OCI-M2 (cell line): Measurements from ENCODE around the gene BID.

Source experiments
- DNase-seq: peaks from one replicate; lab custom pipeline; 2025; ENCODE audit not compliant: unreplicated experiment; lab: John Stamatoyannopoulos, UW

Gene BID

GRCh38 chr22:17774206-17774925 is at the start of gene BID:
Gene BID (minus strand): TSS chr22:17774469. CDS start chr22:17750116, 24,353 bp downstream.
- DNase-seq, result no peak

GRCh38 chr22:17823964-17824363 is 49.7 kb upstream of the BID start:
- DNase-seq, result no peak

GRCh38 chr22:17823226-17823625 is 49.0 kb upstream of the BID start:
- DNase-seq, result no peak

GRCh38 chr22:17822087-17822486 is 47.8 kb upstream of the BID start:
- DNase-seq, result no peak

GRCh38 chr22:17820879-17821439 is 46.7 kb upstream of the BID start:
- DNase-seq, result no peak

GRCh38 chr22:17818649-17819048 is 44.4 kb upstream of the BID start:
- no peak for DNase-seq

- no peak for DNase-seq
Observed at GRCh38 chr22:17818180-17818579, 43.9 kb upstream of the BID start.

GRCh38 chr22:17817511-17818065 is 43.3 kb upstream of the BID start:
- DNase-seq, result no peak

GRCh38 chr22:17817079-17817478 is 42.8 kb upstream of the BID start:
- DNase-seq, result no peak

- DNase-seq, result no peak
Observed at GRCh38 chr22:17816649-17817048, 42.4 kb upstream of the BID start.

GRCh38 chr22:17815703-17816254 is 41.5 kb upstream of the BID start:
- DNase-seq, result no peak

GRCh38 chr22:17814830-17815229 is 40.6 kb upstream of the BID start:
- DNase-seq, result no peak

GRCh38 chr22:17814084-17814483 is 39.8 kb upstream of the BID start:
- DNase-seq, result no peak

GRCh38 chr22:17811119-17811518 is 36.9 kb upstream of the BID start:
- no peak for DNase-seq

- DNase-seq, result no peak
Observed at GRCh38 chr22:17810570-17811116, 36.4 kb upstream of the BID start.

GRCh38 chr22:17808693-17809403 is 34.6 kb upstream of the BID start:
- DNase-seq, result no peak

- DNase-seq, result no peak
Observed at GRCh38 chr22:17807578-17808410, 33.5 kb upstream of the BID start.

GRCh38 chr22:17807086-17807485 is 32.8 kb upstream of the BID start:
- DNase-seq, result no peak

GRCh38 chr22:17806437-17806836 is 32.2 kb upstream of the BID start:
- no peak for DNase-seq

- DNase-seq, result no peak
Observed at GRCh38 chr22:17804331-17805080, 30.2 kb upstream of the BID start.
